ENCODE measurements around the gene HOXA1.

Gene HOXA1

DNA sequence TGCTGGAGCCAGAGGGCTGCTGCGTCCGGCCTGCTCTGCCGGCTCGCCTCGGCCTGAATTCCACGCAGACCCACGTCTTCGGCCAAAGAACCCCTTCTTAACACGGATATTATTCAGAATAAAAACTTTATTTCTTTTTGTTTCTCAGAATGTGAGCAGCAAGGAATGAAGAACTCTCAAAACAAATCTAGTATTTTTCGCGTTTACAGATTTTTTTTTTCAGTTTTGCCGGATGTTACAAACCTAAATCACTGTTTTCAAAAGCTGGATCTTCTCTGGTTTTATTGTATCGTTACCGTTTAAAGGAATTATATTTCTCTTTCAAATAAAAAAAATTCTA is 11.1 kb upstream of the HOXA1 start:
- DNase-seq = no peak
- no peaks in the 10 kb centered on the region for H3K36me3 ChIP-seq (replicated peaks; ENCODE audit: insufficient read depth, low read length)
- no peaks in the 10 kb centered on the region for H3K9me2 ChIP-seq (replicated peaks; ENCODE audit: insufficient read depth, low read length)
- H4K20me1 ChIP-seq (ENCODE audit: insufficient read depth, low read length) = no peaks in the 10 kb centered on the region
- H2AFZ ChIP-seq (ENCODE audit: low read length) = no peak overlapping the region
- no peaks in the 10 kb centered on the region for H3K79me2 ChIP-seq (ENCODE audit: low read length)
- H3K27me3 ChIP-seq (replicated peaks; ENCODE audit: insufficient read depth, low read length) = peaks cover 48% of the 10 kb centered on the region
- H3K4me2 ChIP-seq (ENCODE audit: low read depth, low read length) = no peak overlapping the region
- no peak overlapping the region for H3K27ac ChIP-seq (ENCODE audit: low read length)
- no peak overlapping the region for H3K4me3 ChIP-seq (ENCODE audit: low read length)
- H3K9me3 ChIP-seq (replicated peaks; ENCODE audit: insufficient read depth, low read length) = no peaks in the 10 kb centered on the region
- no peaks in the 10 kb centered on the region for H3K4me1 ChIP-seq (ENCODE audit: low read length)
- no peaks in the 10 kb centered on the region for H3F3A ChIP-seq (ENCODE audit: insufficient read depth, low read length)
- H3K9ac ChIP-seq (ENCODE audit: low read length) = no peak overlapping the region
- TF ChIP-seq EZH2 (optimal IDR thresholded peaks at IDR 0.05; ENCODE audit: low read depth, low read length) = no peak
- no peak for TF ChIP-seq CTCF (IDR thresholded peaks at IDR 0.05; ENCODE audit: low read length)
- TF ChIP-seq EZH2phosphoT487 (IDR thresholded peaks at IDR 0.05; ENCODE audit: low read length) = no peak

- no peaks in the 10 kb centered on the region for H3K79me2 ChIP-seq (ENCODE audit: low read length)
- H3K27ac ChIP-seq (ENCODE audit: low read length) = no peak overlapping the region
- no peaks in the 10 kb centered on the region for H3K4me1 ChIP-seq (ENCODE audit: low read length)
- no peak for DNase-seq
- TF ChIP-seq EZH2phosphoT487 (IDR thresholded peaks at IDR 0.05; ENCODE audit: low read length) (no peak), EZH2 (optimal IDR thresholded peaks at IDR 0.05; ENCODE audit: low read depth, low read length) (no peak), CTCF (IDR thresholded peaks at IDR 0.05; ENCODE audit: low read length) (no peak)
- no peak overlapping the region for H3K4me3 ChIP-seq (ENCODE audit: low read length)
- no peaks in the 10 kb centered on the region for H3K9me3 ChIP-seq (replicated peaks; ENCODE audit: insufficient read depth, low read length)
- H3K4me2 ChIP-seq (ENCODE audit: low read depth, low read length) = no peak overlapping the region
- H3K9me2 ChIP-seq (replicated peaks; ENCODE audit: insufficient read depth, low read length) = no peaks in the 10 kb centered on the region
- H3K9ac ChIP-seq (ENCODE audit: low read length) = no peak overlapping the region
- H3F3A ChIP-seq (ENCODE audit: insufficient read depth, low read length) = no peaks in the 10 kb centered on the region
- H3K36me3 ChIP-seq (replicated peaks; ENCODE audit: insufficient read depth, low read length) = no peaks in the 10 kb centered on the region
- no peaks in the 10 kb centered on the region for H4K20me1 ChIP-seq (ENCODE audit: insufficient read depth, low read length)
- H2AFZ ChIP-seq (ENCODE audit: low read length) = no peak overlapping the region
- peaks cover 44% of the 10 kb centered on the region for H3K27me3 ChIP-seq (replicated peaks; ENCODE audit: insufficient read depth, low read length)
Measured at GRCh38 chr7:27106181-27106900, 10.5 kb upstream of the HOXA1 start.

GRCh38 chr7:27105301-27106031 is 9.7 kb upstream of the HOXA1 start:
- Histone ChIP-seq H3K4me2 (ENCODE audit: low read depth, low read length) (no peak overlapping the region), H3K27me3 (replicated peaks; ENCODE audit: insufficient read depth, low read length) (peaks cover 44% of the 10 kb centered on the region), H2AFZ (ENCODE audit: low read length) (no peak overlapping the region), H3K79me2 (ENCODE audit: low read length) (no peaks in the 10 kb centered on the region), H3K9ac (ENCODE audit: low read length) (no peak overlapping the region), H3F3A (ENCODE audit: insufficient read depth, low read length) (no peaks in the 10 kb centered on the region), H3K27ac (ENCODE audit: low read length) (no peak overlapping the region), H3K4me1 (ENCODE audit: low read length) (no peaks in the 10 kb centered on the region), H3K36me3 (replicated peaks; ENCODE audit: insufficient read depth, low read length) (no peaks in the 10 kb centered on the region), H3K9me3 (replicated peaks; ENCODE audit: insufficient read depth, low read length) (no peaks in the 10 kb centered on the region), H3K4me3 (ENCODE audit: low read length) (no peak overlapping the region), H4K20me1 (ENCODE audit: insufficient read depth, low read length) (no peaks in the 10 kb centered on the region), H3K9me2 (replicated peaks; ENCODE audit: insufficient read depth, low read length) (no peaks in the 10 kb centered on the region)
- DNase-seq = no peak
- TF ChIP-seq EZH2 (optimal IDR thresholded peaks at IDR 0.05; ENCODE audit: low read depth, low read length) = no peak
